Sigmoid colon (tissue), 4 donors: ENCODE data around the gene EML6.

Experiments used
- POLR2A ChIP-seq, 2 donors: fragments of 450-650 bp; IDR thresholded peaks; one replicate each; pipeline ENCODE4 v1.6.1; 2016; ENCODE audit warnings: antibody characterized with exemption in 2 of 2, mild to moderate bottlenecking in 2 of 2, moderate library complexity in 2 of 2
- POLR2AphosphoS5 ChIP-seq, 4 donors: sonication (generic); formaldehyde crosslinking; IDR thresholded peaks; one replicate each; pipeline ENCODE4 v1.6.1; 2017; ENCODE audit warnings: antibody characterized with exemption in 4 of 4

DNA sequence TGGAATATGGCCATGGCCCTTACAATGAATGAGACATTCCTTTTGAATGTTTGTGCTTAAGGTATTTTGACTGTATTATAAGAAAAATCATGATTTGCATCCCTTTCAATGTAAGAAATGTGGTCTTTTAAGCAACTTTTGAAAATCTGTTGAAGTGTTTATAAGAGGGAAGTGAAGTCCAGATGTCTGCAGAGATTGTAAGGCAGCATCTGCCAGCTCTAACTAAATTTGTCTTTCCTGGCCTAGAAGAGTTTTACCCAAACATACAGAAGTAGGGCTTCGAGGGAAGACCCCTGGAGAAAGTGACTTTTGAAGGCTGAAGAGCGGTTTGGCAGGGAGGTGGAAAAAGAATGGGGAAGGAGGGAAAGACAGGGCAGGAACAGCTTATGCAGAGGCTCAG lies 12.2 kb downstream of the EML6 start:
- TF ChIP-seq POLR2AphosphoS5 (IDR thresholded peaks at IDR 0.05), result no peak
- no peak for TF ChIP-seq POLR2A (IDR thresholded peaks at IDR 0.05)
